ENCODE data around the gene CRHBP. TPM values are rescaled to one million over a fixed set of nuclear protein-coding genes. Genes with fewer than 3 reads are reported as not detected.

CRHBP gene
- total and polyA plus RNA-seq, 2 experiments from 2014 or later = not detected

- Histone ChIP-seq H3K4me1 (ENCODE audit: insufficient read depth) (no peaks in the 10 kb centered on the region), H3K27ac (ENCODE audit: low read depth) (no peak overlapping the region), H3K4me3 (no peak overlapping the region), H3K27me3 (ENCODE audit: insufficient read depth) (no peaks in the 10 kb centered on the region), H3K79me2 (replicated peaks; ENCODE audit: insufficient read depth) (no peaks in the 10 kb centered on the region), H2AFZ (no peak overlapping the region), H4K20me1 (replicated peaks; ENCODE audit: insufficient read depth) (no peaks in the 10 kb centered on the region), H3F3A (replicated peaks; ENCODE audit: low read depth) (no peaks in the 10 kb centered on the region), H3K36me3 (ENCODE audit: insufficient read depth) (no peaks in the 10 kb centered on the region), H3K4me2 (no peak overlapping the region), H3K9me2 (ENCODE audit: insufficient read depth) (no peaks in the 10 kb centered on the region)
- ATAC-seq (no peak), DNase-seq (ENCODE audit: low spot score) (no peak)
- TF ChIP-seq POLR2AphosphoS5 (IDR thresholded peaks at IDR 0.05; ENCODE audit: low read depth) (no peak), JUNB (IDR thresholded peaks at IDR 0.05; ENCODE audit: unreplicated experiment) (no peak), ZNF462 (CRISPR knock-in tag; IDR thresholded peaks at IDR 0.05) (no peak), STAT1 (IDR thresholded peaks at IDR 0.05; ENCODE audit: unreplicated experiment) (no peak), ZNF331 (CRISPR knock-in tag; IDR thresholded peaks at IDR 0.05; ENCODE audit: low read depth) (no peak), CREB1 (CRISPR knock-in tag; IDR thresholded peaks at IDR 0.05; ENCODE audit: low read depth) (no peak), NANOG (IDR thresholded peaks at IDR 0.05; ENCODE audit: borderline replicate concordance) (no peak), EZH2 (IDR thresholded peaks at IDR 0.05; ENCODE audit: low read depth, unreplicated experiment) (no peak)
- TF ChIP-seq, protein P1, sequence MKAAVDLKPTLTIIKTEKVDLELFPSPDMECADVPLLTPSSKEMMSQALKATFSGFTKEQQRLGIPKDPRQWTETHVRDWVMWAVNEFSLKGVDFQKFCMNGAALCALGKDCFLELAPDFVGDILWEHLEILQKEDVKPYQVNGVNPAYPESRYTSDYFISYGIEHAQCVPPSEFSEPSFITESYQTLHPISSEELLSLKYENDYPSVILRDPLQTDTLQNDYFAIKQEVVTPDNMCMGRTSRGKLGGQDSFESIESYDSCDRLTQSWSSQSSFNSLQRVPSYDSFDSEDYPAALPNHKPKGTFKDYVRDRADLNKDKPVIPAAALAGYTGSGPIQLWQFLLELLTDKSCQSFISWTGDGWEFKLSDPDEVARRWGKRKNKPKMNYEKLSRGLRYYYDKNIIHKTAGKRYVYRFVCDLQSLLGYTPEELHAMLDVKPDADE (IDR thresholded peaks at IDR 0.05) = no peak
- TF ChIP-seq, protein P2, sequence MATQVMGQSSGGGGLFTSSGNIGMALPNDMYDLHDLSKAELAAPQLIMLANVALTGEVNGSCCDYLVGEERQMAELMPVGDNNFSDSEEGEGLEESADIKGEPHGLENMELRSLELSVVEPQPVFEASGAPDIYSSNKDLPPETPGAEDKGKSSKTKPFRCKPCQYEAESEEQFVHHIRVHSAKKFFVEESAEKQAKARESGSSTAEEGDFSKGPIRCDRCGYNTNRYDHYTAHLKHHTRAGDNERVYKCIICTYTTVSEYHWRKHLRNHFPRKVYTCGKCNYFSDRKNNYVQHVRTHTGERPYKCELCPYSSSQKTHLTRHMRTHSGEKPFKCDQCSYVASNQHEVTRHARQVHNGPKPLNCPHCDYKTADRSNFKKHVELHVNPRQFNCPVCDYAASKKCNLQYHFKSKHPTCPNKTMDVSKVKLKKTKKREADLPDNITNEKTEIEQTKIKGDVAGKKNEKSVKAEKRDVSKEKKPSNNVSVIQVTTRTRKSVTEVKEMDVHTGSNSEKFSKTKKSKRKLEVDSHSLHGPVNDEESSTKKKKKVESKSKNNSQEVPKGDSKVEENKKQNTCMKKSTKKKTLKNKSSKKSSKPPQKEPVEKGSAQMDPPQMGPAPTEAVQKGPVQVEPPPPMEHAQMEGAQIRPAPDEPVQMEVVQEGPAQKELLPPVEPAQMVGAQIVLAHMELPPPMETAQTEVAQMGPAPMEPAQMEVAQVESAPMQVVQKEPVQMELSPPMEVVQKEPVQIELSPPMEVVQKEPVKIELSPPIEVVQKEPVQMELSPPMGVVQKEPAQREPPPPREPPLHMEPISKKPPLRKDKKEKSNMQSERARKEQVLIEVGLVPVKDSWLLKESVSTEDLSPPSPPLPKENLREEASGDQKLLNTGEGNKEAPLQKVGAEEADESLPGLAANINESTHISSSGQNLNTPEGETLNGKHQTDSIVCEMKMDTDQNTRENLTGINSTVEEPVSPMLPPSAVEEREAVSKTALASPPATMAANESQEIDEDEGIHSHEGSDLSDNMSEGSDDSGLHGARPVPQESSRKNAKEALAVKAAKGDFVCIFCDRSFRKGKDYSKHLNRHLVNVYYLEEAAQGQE (IDR thresholded peaks at IDR 0.05; ENCODE audit: unreplicated experiment) = no peak
- peaks cover 4% of the 10 kb centered on the region for H3K4me1 Mint-ChIP-seq
- peaks cover 3% of the 10 kb centered on the region for H3K27me3 Mint-ChIP-seq (ENCODE audit: insufficient read depth, low read depth, poor library complexity)
- H3K4me3 Mint-ChIP-seq = no peak overlapping the region
- no peak overlapping the region for H3K27ac Mint-ChIP-seq
- no peaks in the 10 kb centered on the region for H3K9me3 Mint-ChIP-seq
- no peaks in the 10 kb centered on the region for H3K36me3 Mint-ChIP-seq (ENCODE audit: low read depth)
These were observed 55.6 kb downstream of the CRHBP start for GRCh38 chr5:77008413-77008812.
